Measurements from ENCODE around the gene SMOC1.
"Not testable (repeated sequence)": the region's sequence is repeated elsewhere in the genome, so short reads cannot be mapped to it uniquely, and the experiment has no call there.

SMOC1 gene

GRCh38 chr14:69901113-69901951 is 22.1 kb downstream of the SMOC1 start:
- no peak for DNase-seq (ENCODE audit: low spot score)

GRCh38 chr14:69903046-69903445 is 23.8 kb downstream of the SMOC1 start:
- DNase-seq (ENCODE audit: low spot score), result not testable (repeated sequence)

GRCh38 chr14:69904246-69904645 is 25.0 kb downstream of the SMOC1 start:
- DNase-seq (ENCODE audit: low spot score), result no peak

GRCh38 chr14:69906201-69906600 is 27.0 kb downstream of the SMOC1 start:
- DNase-seq (ENCODE audit: low spot score), result no peak

GRCh38 chr14:69909826-69910550 is 30.8 kb downstream of the SMOC1 start:
- no peak for DNase-seq (ENCODE audit: low spot score)

GRCh38 chr14:69910871-69911270 is 31.7 kb downstream of the SMOC1 start:
- DNase-seq (ENCODE audit: low spot score), result no peak

- DNase-seq (ENCODE audit: low spot score), result no peak
Measured at GRCh38 chr14:69913686-69914085, 34.5 kb downstream of the SMOC1 start.

- no peak for DNase-seq (ENCODE audit: low spot score)
Measured at GRCh38 chr14:69916396-69916795, 37.2 kb downstream of the SMOC1 start.

- no peak for DNase-seq (ENCODE audit: low spot score)
Measured at GRCh38 chr14:69917287-69917686, 38.1 kb downstream of the SMOC1 start.

GRCh38 chr14:69919815-69920214 is 40.6 kb downstream of the SMOC1 start:
- DNase-seq (ENCODE audit: low spot score), result no peak

- no peak for DNase-seq (ENCODE audit: low spot score)
Measured at GRCh38 chr14:69921052-69921451, 41.8 kb downstream of the SMOC1 start.

GRCh38 chr14:69922198-69922597 is 43.0 kb downstream of the SMOC1 start:
- no peak for DNase-seq (ENCODE audit: low spot score)

GRCh38 chr14:69924201-69924600 is 45.0 kb downstream of the SMOC1 start:
- DNase-seq (ENCODE audit: low spot score), result no peak

GRCh38 chr14:69928111-69928523 is 48.9 kb downstream of the SMOC1 start:
- no peak for DNase-seq (ENCODE audit: low spot score)

- no peak for DNase-seq (ENCODE audit: low spot score)
Measured at GRCh38 chr14:69930780-69931379, 51.7 kb downstream of the SMOC1 start.

GRCh38 chr14:69931960-69932359 is 52.7 kb downstream of the SMOC1 start:
- DNase-seq (ENCODE audit: low spot score), result no peak

- no peak for DNase-seq (ENCODE audit: low spot score)
Measured at GRCh38 chr14:69932391-69932790, 53.2 kb downstream of the SMOC1 start.

- DNase-seq (ENCODE audit: low spot score), result no peak
Measured at GRCh38 chr14:69933623-69934275, 54.5 kb downstream of the SMOC1 start.

GRCh38 chr14:69937367-69938081 is 58.3 kb downstream of the SMOC1 start:
- DNase-seq (ENCODE audit: low spot score), result no peak

- no peak for DNase-seq (ENCODE audit: low spot score)
Measured at GRCh38 chr14:69938751-69939150, 59.5 kb downstream of the SMOC1 start.

Measured in LoVo (cell line).